NK-92 (cell line): ENCODE results near the gene LHX4.

ENCODE experiments used
- DNase-seq: peaks from one replicate; lab custom pipeline; 2025; ENCODE audit not compliant: unreplicated experiment; lab: John Stamatoyannopoulos, UW

Gene LHX4

GRCh38 chr1:180256341-180257027 is 26.4 kb downstream of the LHX4 start:
- no peak for DNase-seq

- no peak for DNase-seq
These were observed 26.9 kb downstream of the LHX4 start for GRCh38 chr1:180257028-180257386.

GRCh38 chr1:180257486-180257885 is 27.4 kb downstream of the LHX4 start:
- DNase-seq = no peak

GRCh38 chr1:180258290-180258689 is 28.2 kb downstream of the LHX4 start:
- no peak for DNase-seq

- no peak for DNase-seq
These were observed 28.9 kb downstream of the LHX4 start for GRCh38 chr1:180258935-180259334.

GRCh38 chr1:180259431-180260338 is 29.6 kb downstream of the LHX4 start:
- DNase-seq = no peak

GRCh38 chr1:180260541-180260940 is 30.5 kb downstream of the LHX4 start:
- DNase-seq = no peak

- no peak for DNase-seq
These were observed 31.0 kb downstream of the LHX4 start for GRCh38 chr1:180261030-180261429.

GRCh38 chr1:180261524-180262155 is 31.6 kb downstream of the LHX4 start:
- no peak for DNase-seq

GRCh38 chr1:180262628-180263488 is 32.8 kb downstream of the LHX4 start:
- no peak for DNase-seq

GRCh38 chr1:180264595-180264994 is 34.5 kb downstream of the LHX4 start:
- no peak for DNase-seq

GRCh38 chr1:180265201-180265600 is 35.1 kb downstream of the LHX4 start:
- no peak for DNase-seq

- DNase-seq = no peak
These were observed 35.8 kb downstream of the LHX4 start for GRCh38 chr1:180265871-180266270.

GRCh38 chr1:180266275-180267210 is 36.5 kb downstream of the LHX4 start:
- DNase-seq = no peak

- DNase-seq = no peak
These were observed 37.1 kb downstream of the LHX4 start for GRCh38 chr1:180267211-180267561.

GRCh38 chr1:180267761-180268555 is 37.9 kb downstream of the LHX4 start:
- DNase-seq = no peak

- DNase-seq = no peak
These were observed 38.6 kb downstream of the LHX4 start for GRCh38 chr1:180268556-180269075.

- DNase-seq = no peak
These were observed 39.8 kb downstream of the LHX4 start for GRCh38 chr1:180269645-180270529.
